ENCODE measurements around the gene REST.
"Not testable (repeated sequence)": the region's sequence is repeated elsewhere in the genome, so short reads cannot be mapped to it uniquely, and the experiment has no call there.

REST gene, protein sequence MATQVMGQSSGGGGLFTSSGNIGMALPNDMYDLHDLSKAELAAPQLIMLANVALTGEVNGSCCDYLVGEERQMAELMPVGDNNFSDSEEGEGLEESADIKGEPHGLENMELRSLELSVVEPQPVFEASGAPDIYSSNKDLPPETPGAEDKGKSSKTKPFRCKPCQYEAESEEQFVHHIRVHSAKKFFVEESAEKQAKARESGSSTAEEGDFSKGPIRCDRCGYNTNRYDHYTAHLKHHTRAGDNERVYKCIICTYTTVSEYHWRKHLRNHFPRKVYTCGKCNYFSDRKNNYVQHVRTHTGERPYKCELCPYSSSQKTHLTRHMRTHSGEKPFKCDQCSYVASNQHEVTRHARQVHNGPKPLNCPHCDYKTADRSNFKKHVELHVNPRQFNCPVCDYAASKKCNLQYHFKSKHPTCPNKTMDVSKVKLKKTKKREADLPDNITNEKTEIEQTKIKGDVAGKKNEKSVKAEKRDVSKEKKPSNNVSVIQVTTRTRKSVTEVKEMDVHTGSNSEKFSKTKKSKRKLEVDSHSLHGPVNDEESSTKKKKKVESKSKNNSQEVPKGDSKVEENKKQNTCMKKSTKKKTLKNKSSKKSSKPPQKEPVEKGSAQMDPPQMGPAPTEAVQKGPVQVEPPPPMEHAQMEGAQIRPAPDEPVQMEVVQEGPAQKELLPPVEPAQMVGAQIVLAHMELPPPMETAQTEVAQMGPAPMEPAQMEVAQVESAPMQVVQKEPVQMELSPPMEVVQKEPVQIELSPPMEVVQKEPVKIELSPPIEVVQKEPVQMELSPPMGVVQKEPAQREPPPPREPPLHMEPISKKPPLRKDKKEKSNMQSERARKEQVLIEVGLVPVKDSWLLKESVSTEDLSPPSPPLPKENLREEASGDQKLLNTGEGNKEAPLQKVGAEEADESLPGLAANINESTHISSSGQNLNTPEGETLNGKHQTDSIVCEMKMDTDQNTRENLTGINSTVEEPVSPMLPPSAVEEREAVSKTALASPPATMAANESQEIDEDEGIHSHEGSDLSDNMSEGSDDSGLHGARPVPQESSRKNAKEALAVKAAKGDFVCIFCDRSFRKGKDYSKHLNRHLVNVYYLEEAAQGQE

GRCh38 chr4:56907489-56908205, at the start of gene REST:
REST (plus strand) TSS chr4:56907900; CDS start chr4:56910639, 2,739 bp downstream.
- no peak for DNase-seq

- DNase-seq, result no peak
These were observed 47.9 kb upstream of the REST start for GRCh38 chr4:56859841-56860240.

DNA sequence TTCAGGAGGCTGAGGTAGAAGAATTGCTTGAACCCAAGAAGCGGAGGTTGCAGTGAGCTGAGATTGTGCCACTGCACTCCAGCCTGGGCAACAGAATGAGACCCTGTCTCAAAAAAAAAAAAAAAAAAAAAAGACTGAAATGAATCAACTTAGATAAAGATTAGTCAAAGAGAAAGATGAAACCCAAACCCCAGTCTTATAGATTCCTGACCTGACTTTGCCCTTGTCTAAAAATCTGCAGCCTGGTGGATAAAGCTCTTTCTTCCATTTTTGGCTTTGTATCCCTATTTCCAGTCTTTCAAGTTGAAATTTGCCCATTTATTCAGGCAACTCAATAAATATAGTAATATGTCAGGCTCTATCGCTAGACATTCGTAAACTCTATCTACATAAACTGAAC, 46.9 kb upstream of the REST start:
- no peak for DNase-seq

DNA sequence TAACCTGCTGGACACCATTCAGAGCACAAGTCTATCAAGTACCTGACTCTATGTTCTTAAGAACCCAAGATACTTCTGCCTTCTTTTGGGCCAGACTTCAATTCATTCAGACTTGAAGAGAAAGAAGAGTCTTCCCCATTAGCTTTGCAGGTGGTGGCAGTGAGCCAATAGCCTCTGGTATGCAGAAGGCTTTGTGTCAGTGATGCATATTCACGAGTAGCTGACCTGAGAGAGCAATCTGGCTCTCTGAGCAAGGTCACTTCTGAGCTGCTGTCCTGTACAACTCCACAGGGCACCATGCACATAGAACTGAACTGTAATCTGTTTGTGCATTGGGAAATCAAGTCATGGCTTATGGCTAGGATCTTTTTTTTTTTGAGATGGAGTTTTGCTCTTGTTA, 46.3 kb upstream of the REST start:
- DNase-seq, result no peak

GRCh38 chr4:56863441-56864139, 44.1 kb upstream of the REST start:
- DNase-seq, result no peak

GRCh38 chr4:56870946-56871345, 36.8 kb upstream of the REST start:
- DNase-seq, result no peak

DNA sequence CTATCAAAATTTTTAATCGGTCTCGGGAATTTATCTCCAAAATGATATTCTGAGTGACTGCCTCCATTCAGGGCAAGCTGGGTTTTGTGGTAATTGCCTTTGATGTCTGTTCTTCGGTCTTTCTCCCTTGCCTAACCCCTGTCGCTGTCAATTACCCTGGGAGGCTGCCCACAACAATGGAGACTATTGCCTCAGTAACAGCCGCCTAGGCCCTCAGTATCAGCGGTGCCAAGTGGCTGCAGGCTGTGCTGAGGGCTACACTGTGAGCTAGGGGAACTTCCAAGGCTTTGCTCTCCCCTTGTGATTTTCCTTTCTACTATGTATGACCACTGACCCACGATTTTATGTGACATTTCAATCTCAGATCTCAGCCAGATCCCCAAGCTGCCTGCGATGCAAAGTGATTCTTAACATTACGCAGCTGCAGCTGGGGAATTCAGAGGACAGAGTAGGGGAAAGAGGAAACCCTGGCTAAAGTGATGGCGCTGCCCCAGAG, 36.3 kb upstream of the REST start:
- no peak for DNase-seq

DNA sequence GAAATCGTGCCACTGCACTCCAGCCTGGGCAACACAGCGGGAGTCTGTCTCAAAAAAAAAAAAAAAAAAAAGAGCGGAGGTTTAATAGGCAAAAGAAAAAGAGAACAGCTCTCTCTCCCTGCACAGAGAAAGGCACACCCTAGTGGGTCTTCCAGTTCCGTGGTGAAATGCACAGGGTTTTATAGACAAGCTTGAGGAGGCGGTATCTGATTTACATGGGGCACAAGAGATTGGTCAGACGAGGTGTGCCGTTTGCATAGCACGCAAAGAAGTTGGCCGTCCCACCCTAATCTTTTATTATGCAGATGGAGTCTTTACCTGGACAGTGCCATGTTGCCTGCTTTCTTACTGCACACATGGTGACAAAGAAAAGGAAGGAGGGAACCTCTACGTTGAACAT, 33.5 kb upstream of the REST start:
- no peak for DNase-seq

- DNase-seq, result no peak
These were observed 32.8 kb upstream of the REST start for GRCh38 chr4:56874923-56875322.

GRCh38 chr4:56876264-56876663, 31.4 kb upstream of the REST start:
- no peak for DNase-seq

GRCh38 chr4:56879996-56880395, 27.7 kb upstream of the REST start:
- DNase-seq, result no peak

- no peak for DNase-seq
These were observed 27.1 kb upstream of the REST start for GRCh38 chr4:56880572-56880971.

GRCh38 chr4:56884511-56884910, 23.2 kb upstream of the REST start:
- DNase-seq, result not testable (repeated sequence)

- DNase-seq, result no peak
These were observed 15.0 kb upstream of the REST start for GRCh38 chr4:56892691-56893090.

GRCh38 chr4:56897842-56898241, 9.9 kb upstream of the REST start:
- not testable (repeated sequence) for DNase-seq

- not testable (repeated sequence) for DNase-seq
These were observed 7.5 kb upstream of the REST start for GRCh38 chr4:56900186-56900585.

DNA sequence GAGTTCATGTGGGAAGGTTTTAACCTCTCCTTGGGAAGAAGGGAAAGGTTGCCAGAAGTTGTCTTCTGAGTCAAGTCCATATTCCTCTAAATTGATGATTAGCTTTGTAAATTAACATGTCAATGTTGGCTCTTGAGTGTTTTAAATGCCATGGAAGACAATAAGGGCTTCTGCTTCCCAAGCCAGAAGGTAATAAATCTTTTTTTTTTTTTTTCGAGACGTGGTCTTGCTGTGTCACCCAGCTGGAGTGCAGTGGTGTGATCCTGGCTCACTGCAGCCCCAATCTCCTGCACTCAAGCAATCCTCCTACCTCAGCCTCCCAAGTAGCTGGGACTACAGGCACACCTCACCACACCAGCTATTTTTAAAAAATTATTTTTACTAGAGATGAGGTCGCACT, 5.0 kb upstream of the REST start:
- no peak for DNase-seq

- no peak for DNase-seq
These were observed 1.9 kb upstream of the REST start for GRCh38 chr4:56905796-56906195.

DNA sequence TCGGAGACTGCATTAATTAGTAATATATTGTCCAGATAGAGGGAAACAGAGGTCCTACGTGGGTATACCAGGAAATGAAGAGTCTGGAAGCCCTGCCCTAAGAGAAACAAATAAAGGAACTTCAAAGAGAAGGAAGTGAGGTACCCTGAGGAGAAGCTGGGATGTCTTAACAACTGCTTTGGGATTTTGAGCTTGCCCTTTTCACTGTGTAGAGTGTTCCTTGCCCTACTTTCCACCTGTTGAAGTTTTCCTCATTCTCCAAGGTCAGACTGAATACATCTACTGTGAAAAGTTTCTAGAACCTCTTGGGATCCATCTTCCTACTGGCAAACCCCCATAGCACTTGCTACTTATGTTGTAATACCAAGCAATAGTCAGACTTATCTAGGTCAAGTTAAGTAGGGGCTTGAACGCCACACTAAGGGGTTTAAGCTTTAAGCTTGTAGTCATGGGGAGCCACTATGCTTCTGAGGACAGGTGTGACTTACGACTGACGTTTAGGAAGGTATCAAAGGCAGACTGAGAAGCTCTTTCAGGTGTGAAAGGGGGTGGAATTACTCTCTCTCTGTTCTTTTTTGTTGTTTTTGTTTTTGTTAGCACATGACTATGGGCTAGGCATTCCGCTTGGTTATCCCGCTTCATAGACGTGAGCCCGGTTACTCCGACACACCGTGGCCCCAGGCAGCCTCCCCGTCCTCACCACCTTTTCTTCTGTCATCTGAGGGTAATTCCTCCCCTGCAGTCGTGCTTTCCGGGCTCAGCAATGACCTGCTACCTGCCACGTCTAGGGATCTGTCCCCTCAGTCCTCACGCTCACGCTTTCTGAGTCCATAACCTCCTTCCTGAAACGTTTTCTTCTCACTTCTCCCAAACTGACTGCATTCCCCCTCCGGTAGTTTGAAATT, 959 bp upstream of the REST start:
- no peak for DNase-seq

DNA sequence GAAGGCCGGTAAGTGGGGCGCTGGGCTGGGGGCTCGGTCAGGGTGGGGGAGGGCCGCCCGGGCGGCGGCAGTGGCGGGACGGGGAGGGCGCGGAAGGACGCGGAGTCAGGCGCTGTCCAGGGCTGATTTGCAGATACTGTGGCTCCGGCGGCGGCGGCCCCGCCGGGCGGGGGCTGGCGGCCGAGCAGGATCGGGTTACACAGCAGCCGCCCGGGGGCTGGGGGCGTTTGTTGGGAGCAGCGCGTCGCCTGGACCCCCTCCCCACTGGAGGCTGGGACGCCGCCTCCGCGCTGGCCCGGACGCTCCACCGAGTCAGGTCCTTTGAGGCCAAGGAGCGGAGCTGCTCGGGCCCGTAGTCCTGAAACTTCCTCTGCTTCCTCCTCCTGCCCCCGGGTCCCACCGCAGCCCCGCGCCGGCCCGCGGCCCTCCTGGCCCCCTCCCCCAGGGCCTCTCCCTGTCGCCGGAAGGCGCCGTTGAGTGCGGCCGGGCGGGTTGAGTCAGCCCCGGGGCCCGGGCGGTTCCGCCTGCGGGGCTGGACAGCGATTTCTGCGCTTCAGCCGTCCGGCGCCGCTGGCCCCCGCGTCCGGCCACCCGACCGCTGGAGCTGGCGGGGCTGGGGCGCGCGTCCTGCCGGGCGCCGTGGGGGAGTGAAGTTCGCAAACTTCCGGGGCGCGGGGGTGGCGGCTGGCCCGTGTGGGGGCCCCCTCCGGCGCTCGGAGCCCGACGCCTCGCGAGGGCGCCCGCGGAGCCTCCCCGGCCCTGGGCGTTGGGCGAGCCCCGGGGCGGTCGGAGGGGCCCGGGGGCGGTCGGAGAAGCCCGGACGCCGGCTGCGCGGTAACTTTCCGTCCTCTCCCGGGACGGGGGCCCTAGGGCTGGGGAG, 746 bp downstream of the REST start:
- no peak for DNase-seq
